A549 (cell line): ENCODE measurements around the gene MAML3. TPM values are rescaled to one million over a fixed set of nuclear protein-coding genes. Genes with fewer than 3 reads are reported as not detected.

Experiments used
- ATAC-seq, 2 experiments: fragments of 200-7000 bp in 1 of 2; fragments of >200 bp in 1 of 2; cut with Nextera tagmentation in 1 of 2; cut with Tn5 transposase in 1 of 2; 3 replicates each; pipeline versions ENCODE4 v1.8.0 to v1.9.1; 2018 to 2020; ENCODE audit warnings: mild to moderate bottlenecking in 1 of 2, moderate library complexity in 1 of 2
- CTCF ChIA-PET: fragments of 300-600 bp; sonication (Branson Sonifier 250); formaldehyde crosslinking; extraction: SDS; loops from one replicate; lab custom pipeline; 2021; ENCODE audit warnings: antibody characterized with exemption, inconsistent platforms; lab: Yijun Ruan, JAX
- POLR2A ChIA-PET: fragments of 350-600 bp; formaldehyde crosslinking; extraction: SDS; loops from one replicate; lab custom pipeline; 2021; ENCODE audit warnings: antibody characterized with exemption, inconsistent platforms; lab: Yijun Ruan, JAX
- DNase-seq, 2 experiments: peaks; one replicate each; pipeline versions ENCODE4 v3.0.0 to v3.0.0-alpha.2; 2011 to 2016; ENCODE audit warnings: low read depth in 1 of 2, low spot score in 1 of 2
- FAIRE-seq: peaks from 2 replicates; lab custom pipeline; 2011; peaks lifted over from hg19 to GRCh38; lab: Jason Lieb, UNC
- H3K27ac ChIP-seq, 2 experiments: fragments of >200 bp; sonication (Bioruptor Twin); formaldehyde crosslinking; 3 replicates each; pipeline ENCODE4 v1.5.1; 2016 to 2017
- H3K4me1 ChIP-seq: fragments of >200 bp; sonication (Bioruptor Twin); formaldehyde crosslinking; 3 replicates; pipeline ENCODE4 v1.6.1; 2016
- H3K4me2 ChIP-seq: fragments of >200 bp; sonication (Bioruptor Twin); formaldehyde crosslinking; 3 replicates; pipeline ENCODE4 v1.6.1; 2016
- H3K4me3 ChIP-seq: fragments of >200 bp; sonication (Bioruptor Twin); formaldehyde crosslinking; 3 replicates; pipeline ENCODE4 v1.5.1; 2016
- H3K9me3 ChIP-seq: fragments of >200 bp; sonication (Bioruptor Twin); formaldehyde crosslinking; 3 replicates; pipeline ENCODE4 v1.6.1; 2016
- CBX8 ChIP-seq: fragments of 200-600 bp; sonication (generic); IDR thresholded peaks from 2 replicates; pipeline ENCODE4 v1.6.1; 2016
- EHMT2 ChIP-seq: fragments of 200-600 bp; sonication (generic); IDR thresholded peaks from 2 replicates; pipeline ENCODE4 v1.6.1; 2016; ENCODE audit warnings: antibody characterized with exemption, low read depth, mild to moderate bottlenecking, moderate library complexity
- ELK1 ChIP-seq: fragments of 150-350 bp; IDR thresholded peaks from 2 replicates; pipeline ENCODE4 v1.6.1; 2014; ENCODE audit warnings: low read depth, mild to moderate bottlenecking, low read length
- FOSL2 ChIP-seq, 2 experiments: fragments of 450-650 bp in 1 of 2; fragments of >200 bp in 1 of 2; sonication (Bioruptor Twin) in 1 of 2; formaldehyde crosslinking; IDR thresholded peaks; 2 replicates each; pipeline versions ENCODE4 v1.5.0 to v1.6.1; 2016 to 2020; ENCODE audit warnings: mild to moderate bottlenecking in 1 of 2, moderate library complexity in 1 of 2
- FOXS1 ChIP-seq: fragments of 250-450 bp; sonication (Bioruptor Pico); IDR thresholded peaks from 2 replicates; pipeline ENCODE4 v1.5.0; 2020; ENCODE audit warnings: mild to moderate bottlenecking, moderate library complexity
- GATA3 ChIP-seq: IDR thresholded peaks from 2 replicates; pipeline ENCODE4 v1.6.1; 2012; ENCODE audit warnings: borderline replicate concordance
- HEYL ChIP-seq: fragments of 250-450 bp; sonication (Bioruptor Pico); IDR thresholded peaks from 2 replicates; pipeline ENCODE4 v1.8.0; 2021; ENCODE audit warnings: mild to moderate bottlenecking, moderate library complexity
- HMGXB4 ChIP-seq: fragments of 250-450 bp; sonication (Bioruptor Pico); IDR thresholded peaks from 2 replicates; pipeline ENCODE4 v1.5.0; 2021; ENCODE audit warnings: mild to moderate bottlenecking, moderate library complexity, borderline replicate concordance
- HOXA7 ChIP-seq: fragments of 250-450 bp; sonication (Bioruptor Pico); IDR thresholded peaks from 2 replicates; pipeline ENCODE4 v1.5.0; 2020; ENCODE audit warnings: mild to moderate bottlenecking, moderate library complexity
- HOXB5 ChIP-seq: fragments of 250-450 bp; sonication (Bioruptor Pico); IDR thresholded peaks from 2 replicates; pipeline ENCODE4 v1.5.0; 2020; ENCODE audit warnings: mild to moderate bottlenecking, moderate library complexity
- KDM5A ChIP-seq: fragments of 200-600 bp; sonication (generic); IDR thresholded peaks from 2 replicates; pipeline ENCODE4 v1.6.1; 2016; ENCODE audit warnings: antibody characterized with exemption, mild to moderate bottlenecking
- MAFK ChIP-seq: fragments of 450-650 bp; IDR thresholded peaks from 2 replicates; pipeline ENCODE4 v1.6.1; 2014; ENCODE audit not compliant: partially characterized antibody
- MAX ChIP-seq: IDR thresholded peaks from 2 replicates; pipeline ENCODE4 v1.6.1; 2012
- MAZ ChIP-seq: fragments of 150-350 bp; IDR thresholded peaks from 2 replicates; pipeline ENCODE4 v1.6.1; 2014; ENCODE audit warnings: antibody characterized with exemption, low read depth, low read length, borderline replicate concordance
- NPAS2 ChIP-seq: fragments of 250-450 bp; sonication (Bioruptor Pico); IDR thresholded peaks from 2 replicates; pipeline ENCODE4 v1.8.0; 2022; ENCODE audit warnings: mild to moderate bottlenecking, moderate library complexity, borderline replicate concordance
- SMC3 ChIP-seq: fragments of >200 bp; sonication (Bioruptor Twin); formaldehyde crosslinking; IDR thresholded peaks from 3 replicates; pipeline ENCODE4 v1.6.1; 2018; ENCODE audit warnings: inconsistent platforms
- TP53 ChIP-seq: fragments of 250-450 bp; sonication (Bioruptor Pico); IDR thresholded peaks from 2 replicates; pipeline ENCODE4 v1.5.0; 2021; ENCODE audit warnings: mild to moderate bottlenecking, moderate library complexity
- USF2 ChIP-seq: fragments of 450-650 bp; IDR thresholded peaks from 2 replicates; pipeline ENCODE4 v1.6.1; 2014; ENCODE audit warnings: antibody characterized with exemption
- ZSCAN20 ChIP-seq: fragments of 250-450 bp; sonication (Bioruptor Pico); IDR thresholded peaks from 2 replicates; pipeline ENCODE4 v1.8.0; 2022; ENCODE audit warnings: mild to moderate bottlenecking, moderate library complexity
- WGBS: methylation state at CpG from one replicate; pipeline ENCODE4 v1.1.6; 2017; ENCODE audit errors: missing lambda C conversion rate; 5-methylcytosine and 5-hydroxymethylcytosine counted together
- polyA plus RNA-seq, 4 experiments: library from polyadenylated mRNA; depleted of rRNA in 3 of 4; stranded (reverse); fragments of >200 nt; fragmentation: RNase III in 1 of 4; extraction: RNeasy Plus Mini Kit Qiagen cat#74134 plus additional on column Dnase treatment in 1 of 4; gene quantifications; 2 replicates in 3 of 4; 3 replicates in 1 of 4; pipeline ENCODE4 v1.2.3, GENCODE V29; 2011 to 2017

The MAML3 gene
- polyA plus RNA-seq, 2 of the 4 experiments (the other 2 are of a cell fraction): 9.0 to 22.2 TPM

- peak overlapping the region; percentile 40 to 71; a peak in 4 of 6 replicates for H3K27ac ChIP-seq
- ATAC-seq: peak; percentile 50 to 67; a peak in 4 of 6 replicates
- H3K4me1 ChIP-seq: peaks cover 68% of the 10 kb centered on the region
- H3K9me3 ChIP-seq: no peaks in the 10 kb centered on the region
- no peak for DNase-seq
- peak overlapping the region; percentile 55 for H3K4me2 ChIP-seq
- CTCF ChIA-PET: interaction anchor here (0.8 kb wide), 1 partner anchor 13 kb away, joined by 3 read pairs; no protein-coding TSS in a partner anchor
- FAIRE-seq: no peak
- POLR2A ChIA-PET: no interaction called here
- TF ChIP-seq NPAS2 (CRISPR knock-in tag) (no peak), HOXA7 (CRISPR knock-in tag) (no peak), HOXB5 (CRISPR knock-in tag) (no peak), SMC3 (no peak), TP53 (CRISPR knock-in tag) (no peak), KDM5A (no peak), MAFK (no peak), EHMT2 (no peak), FOXS1 (CRISPR knock-in tag) (no peak), GATA3 (no peak), HMGXB4 (CRISPR knock-in tag) (no peak), ELK1 (no peak), FOSL2 (IDR thresholded peaks at IDR 0.05) (no peak), FOSL2 (CRISPR knock-in tag; IDR thresholded peaks at IDR 0.05) (no peak), ZSCAN20 (CRISPR knock-in tag) (no peak), USF2 (no peak), HEYL (CRISPR knock-in tag) (no peak)
- H3K4me3 ChIP-seq: no peak overlapping the region
- 36% methylated on average over 11 of the region's 11 CpGs for WGBS
These were observed 232.4 kb downstream of the MAML3 start for GRCh38 chr4:139921429-139922184.

- H3K27ac ChIP-seq: peak overlapping the region; percentile 40 to 71; a peak in 4 of 6 replicates
- peaks cover 68% of the 10 kb centered on the region for H3K4me1 ChIP-seq
- H3K9me3 ChIP-seq: no peaks in the 10 kb centered on the region
- no peak for FAIRE-seq
- ChIA-PET CTCF (no interaction called here), POLR2A (no interaction called here)
- no peak overlapping the region for H3K4me3 ChIP-seq
- WGBS: 100% methylated on average over 1 of the region's 3 CpGs
- peak overlapping the region; percentile 55 for H3K4me2 ChIP-seq
- no peak for DNase-seq
- peak in 1 of 2 experiments; percentile 42; a peak in 3 of 6 replicates for ATAC-seq
- TF ChIP-seq MAX: no peak
- TF ChIP-seq MAZ: no peak
- no peak for TF ChIP-seq CBX8
- TF ChIP-seq EHMT2: no peak
These were observed 233.4 kb downstream of the MAML3 start for GRCh38 chr4:139920486-139921002.
